ENCODE data around the gene NUP160. TPM values are rescaled to one million over a fixed set of nuclear protein-coding genes. Genes with fewer than 3 reads are reported as not detected.

NUP160 gene
- polyA plus RNA-seq, 3 donors = 63.4 to 68.9 (median 68.5) TPM

Other genes starting within 250 kb of the NUP160 start
- gene MTCH2, start 205.8 kb downstream of the NUP160 start, polyA plus RNA-seq (ENCODE audit: insufficient read length in 3 of 3) = 100 to 1,000 TPM; 121 to 136 (median 132) TPM
- gene AGBL2, start 133.0 kb downstream of the NUP160 start, polyA plus RNA-seq (ENCODE audit: insufficient read length in 3 of 3) = 10 to 100 TPM in 1 of 3 donors, 1 to 10 TPM in 2; 7.1 to 10.6 (median 8.9) TPM
- 100 to 1,000 TPM in 1 of 3 donors, 10 to 100 TPM in 2; 89.9 to 114 (median 95.4) TPM for gene FNBP4, start 81.0 kb downstream of the NUP160 start, polyA plus RNA-seq (ENCODE audit: insufficient read length in 3 of 3)
- gene PTPRJ, start 132.2 kb upstream of the NUP160 start, polyA plus RNA-seq (ENCODE audit: insufficient read length in 3 of 3) = 10 to 100 TPM; 23.5 to 25.6 (median 25.1) TPM

Measured in right renal cortex interstitium (tissue), 3 donors.